GM19193 (cell line): ENCODE results near the gene RBMXL3.

ENCODE experiments used
- POLR2A ChIP-seq: IDR thresholded peaks from 4 replicates; pipeline ENCODE4 v1.6.1; 2011; ENCODE audit not compliant: insufficient read depth, insufficient read length; ENCODE audit errors: extremely low read depth

Gene RBMXL3

DNA sequence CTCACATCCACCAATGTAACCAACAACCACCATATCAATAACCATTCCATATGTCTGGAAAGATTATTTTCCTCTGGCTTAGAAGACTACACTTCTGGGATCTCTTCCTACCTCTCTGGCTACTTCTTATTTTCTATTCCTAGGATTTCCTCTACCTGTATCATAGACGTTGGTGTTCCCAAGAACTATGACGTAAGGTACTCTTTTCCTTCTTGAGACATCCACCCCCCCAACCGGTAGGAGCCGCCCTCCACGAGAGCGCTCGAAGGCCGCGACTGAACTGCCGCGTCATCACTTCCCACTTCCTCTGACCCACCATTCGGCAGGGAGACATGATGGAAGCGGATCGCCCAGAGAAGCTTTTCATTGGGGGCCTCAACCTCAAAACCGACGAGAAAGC lies at the start of gene RBMXL3:
TSS of gene RBMXL3 (plus strand) at position 301 of the 400 bp plus-strand sequence. CDS start at position 333, 32 bp downstream.
- no peak for TF ChIP-seq POLR2A

DNA sequence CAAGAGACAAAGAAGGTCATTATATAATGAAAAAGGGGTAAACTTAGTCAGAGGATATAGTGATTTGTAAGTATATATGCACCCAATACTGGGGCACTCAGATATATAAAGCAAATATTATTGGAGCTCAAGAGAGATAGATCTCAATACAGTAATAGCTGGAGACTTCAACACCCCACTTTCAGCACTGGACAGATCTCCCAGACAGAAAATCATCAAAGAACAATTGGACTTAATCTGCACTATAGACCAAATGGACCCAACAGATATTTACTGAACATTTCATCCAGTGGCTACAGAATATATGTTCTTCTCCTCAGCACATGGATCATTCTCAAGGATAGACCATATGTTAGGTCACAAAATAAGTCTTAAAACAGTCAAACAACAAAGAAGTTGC lies 47.2 kb upstream of the RBMXL3 start:
- no peak for TF ChIP-seq POLR2A

DNA sequence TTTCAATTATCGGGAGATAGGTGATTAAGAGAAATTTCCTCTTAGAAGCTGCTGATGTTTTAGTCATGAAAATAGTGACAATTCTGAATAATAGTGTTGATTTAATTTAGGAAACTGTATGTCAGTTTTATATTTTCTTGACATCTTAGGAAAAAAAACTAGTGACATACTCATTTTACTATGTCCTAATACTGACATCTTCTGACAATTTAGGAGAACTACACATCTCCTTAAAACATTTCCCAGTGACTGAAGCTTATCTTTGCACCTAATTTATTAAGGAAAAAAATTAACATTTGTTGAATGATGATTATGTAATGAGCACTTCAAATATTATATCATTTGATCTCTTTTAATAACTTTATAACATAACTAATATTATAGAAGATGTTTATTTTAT lies 42.0 kb upstream of the RBMXL3 start:
- TF ChIP-seq POLR2A = no peak

DNA sequence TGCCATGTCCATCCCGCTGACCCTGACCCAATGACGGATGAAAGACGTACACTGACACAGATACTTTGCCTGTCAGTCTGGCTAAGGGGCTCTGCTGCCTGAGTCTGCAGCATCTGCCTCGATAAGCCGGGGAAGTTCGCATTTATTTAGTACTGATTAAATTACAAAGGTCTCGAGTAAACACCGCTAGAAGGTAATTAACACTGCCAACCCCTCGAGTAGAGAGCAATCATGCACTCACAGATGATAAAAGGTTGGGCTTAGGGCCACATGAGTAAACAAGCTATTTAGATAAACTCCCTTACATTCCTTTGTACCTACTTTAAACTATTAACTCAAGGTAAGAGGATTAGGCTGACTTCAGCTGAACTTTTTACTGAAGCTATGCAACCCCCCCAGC lies 16.0 kb upstream of the RBMXL3 start:
- TF ChIP-seq POLR2A = no peak

DNA sequence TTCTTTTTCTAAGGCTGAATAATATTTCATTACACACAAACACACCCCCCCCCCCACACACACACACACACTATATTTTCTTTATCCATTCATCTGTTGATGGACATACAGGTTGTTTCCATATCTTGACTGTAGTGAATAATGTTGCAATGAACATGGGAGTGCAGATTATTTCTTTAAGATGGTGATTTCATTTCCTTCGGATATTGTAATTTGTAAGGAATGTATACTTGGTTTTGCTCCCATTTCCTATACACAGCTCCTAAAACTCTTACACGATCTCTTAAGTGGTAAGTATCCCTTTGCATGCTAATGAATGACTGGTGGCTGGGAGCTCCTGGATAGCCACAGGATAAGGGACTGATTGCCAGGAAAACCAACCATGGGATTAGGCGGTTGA lies 14.7 kb upstream of the RBMXL3 start:
- TF ChIP-seq POLR2A = no peak

DNA sequence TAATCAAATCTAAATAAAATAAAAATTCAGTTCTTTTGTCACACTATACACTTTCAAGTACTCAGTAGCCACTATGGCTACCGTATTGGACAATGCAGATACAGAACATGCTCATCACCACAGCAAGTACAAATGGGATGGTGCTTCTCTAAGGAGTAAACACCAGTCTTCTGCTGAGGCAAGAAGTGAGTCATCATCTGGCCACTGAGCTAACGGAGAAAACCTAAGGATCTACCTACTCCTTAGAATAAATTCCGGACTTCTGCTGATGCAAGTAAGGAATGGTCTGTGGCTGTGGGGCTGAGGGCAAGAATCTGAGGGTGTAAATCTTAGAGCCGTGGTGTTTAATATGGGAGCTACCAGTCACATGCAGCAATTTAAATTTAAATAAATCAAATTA lies 11.3 kb upstream of the RBMXL3 start:
- no peak for TF ChIP-seq POLR2A

DNA sequence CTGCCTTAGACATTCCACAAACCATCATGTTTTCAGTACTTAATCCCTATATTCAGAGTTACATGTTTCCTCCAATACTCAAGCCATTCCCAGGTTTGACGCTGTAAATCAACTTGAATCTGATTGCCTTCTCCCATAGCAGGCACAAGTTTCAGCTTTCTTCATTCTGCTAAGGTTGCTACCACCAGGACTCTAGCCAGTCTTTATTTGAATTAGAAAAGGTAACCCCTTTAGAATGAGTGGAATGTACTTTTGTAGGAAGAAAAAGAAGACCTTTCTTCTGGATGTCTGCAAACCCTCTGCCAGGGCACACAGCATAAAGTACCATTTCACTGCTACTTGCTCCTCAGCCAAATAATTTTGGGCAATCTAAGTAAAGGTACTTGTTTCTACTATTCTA lies 10.7 kb upstream of the RBMXL3 start:
- TF ChIP-seq POLR2A = no peak

DNA sequence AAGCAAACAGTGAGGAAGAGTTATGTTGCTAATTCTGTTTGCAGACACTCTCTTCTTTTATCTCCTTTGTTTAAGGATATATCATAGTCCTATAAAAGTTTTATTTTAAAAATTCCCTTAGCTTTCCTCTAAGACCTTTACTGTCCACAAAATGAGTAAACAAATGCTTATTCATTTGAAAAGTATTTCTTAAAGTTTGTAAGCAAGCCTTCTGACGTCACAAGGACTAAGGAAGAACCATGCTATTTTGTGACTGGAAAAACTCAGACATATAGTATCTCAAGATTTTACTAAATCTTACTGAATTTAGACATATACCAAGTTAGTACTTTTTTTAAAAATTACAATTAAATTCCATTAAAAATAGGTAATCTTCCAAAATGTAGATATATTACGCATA lies 5.2 kb upstream of the RBMXL3 start:
- no peak for TF ChIP-seq POLR2A

DNA sequence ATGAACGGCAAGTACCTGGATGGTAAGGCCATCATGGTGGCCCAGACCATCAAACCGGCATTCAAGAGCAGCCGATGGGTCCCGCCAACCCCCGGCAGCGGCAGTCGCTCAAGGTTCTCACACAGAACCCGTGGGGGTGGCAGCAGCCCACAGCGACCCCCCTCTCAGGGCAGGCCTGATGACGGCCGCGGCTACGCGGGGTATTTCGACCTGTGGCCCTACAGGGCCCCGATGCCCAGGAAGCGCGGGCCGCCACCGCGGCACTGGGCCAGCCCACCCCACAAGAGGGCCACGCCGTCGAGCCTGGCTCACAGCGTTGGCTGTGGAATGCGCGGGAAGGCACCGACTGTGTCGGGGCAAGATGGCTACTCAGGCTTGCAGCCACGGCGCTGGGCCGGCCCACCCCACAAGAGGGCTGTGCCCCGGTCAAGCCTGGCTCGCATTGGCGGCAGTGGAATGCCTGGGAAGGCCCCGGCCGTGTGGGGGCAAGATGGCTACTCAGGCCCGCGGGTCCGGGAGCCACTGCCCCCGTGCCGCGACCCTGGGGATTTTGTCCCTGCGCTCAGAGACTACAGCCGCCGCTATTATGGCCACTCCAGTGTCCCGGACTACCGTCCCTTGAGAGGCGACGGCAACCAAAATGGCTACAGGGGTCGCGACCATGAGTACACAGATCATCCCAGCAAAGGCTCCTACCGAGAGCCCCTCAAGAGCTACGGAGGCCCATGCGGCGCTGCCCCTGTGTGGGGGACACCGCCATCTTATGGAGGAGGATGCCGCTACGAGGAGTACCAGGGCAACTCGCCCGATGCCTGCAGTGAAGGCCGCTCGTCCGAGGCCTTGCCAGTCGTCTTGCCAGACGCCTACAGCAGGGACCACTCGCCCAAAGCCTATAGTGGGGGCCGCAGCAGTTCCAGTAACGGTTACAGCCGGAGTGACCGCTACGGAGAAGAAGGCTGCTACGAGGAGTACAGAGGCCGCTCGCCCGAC lies 731 bp downstream of the RBMXL3 start:
- no peak for TF ChIP-seq POLR2A

DNA sequence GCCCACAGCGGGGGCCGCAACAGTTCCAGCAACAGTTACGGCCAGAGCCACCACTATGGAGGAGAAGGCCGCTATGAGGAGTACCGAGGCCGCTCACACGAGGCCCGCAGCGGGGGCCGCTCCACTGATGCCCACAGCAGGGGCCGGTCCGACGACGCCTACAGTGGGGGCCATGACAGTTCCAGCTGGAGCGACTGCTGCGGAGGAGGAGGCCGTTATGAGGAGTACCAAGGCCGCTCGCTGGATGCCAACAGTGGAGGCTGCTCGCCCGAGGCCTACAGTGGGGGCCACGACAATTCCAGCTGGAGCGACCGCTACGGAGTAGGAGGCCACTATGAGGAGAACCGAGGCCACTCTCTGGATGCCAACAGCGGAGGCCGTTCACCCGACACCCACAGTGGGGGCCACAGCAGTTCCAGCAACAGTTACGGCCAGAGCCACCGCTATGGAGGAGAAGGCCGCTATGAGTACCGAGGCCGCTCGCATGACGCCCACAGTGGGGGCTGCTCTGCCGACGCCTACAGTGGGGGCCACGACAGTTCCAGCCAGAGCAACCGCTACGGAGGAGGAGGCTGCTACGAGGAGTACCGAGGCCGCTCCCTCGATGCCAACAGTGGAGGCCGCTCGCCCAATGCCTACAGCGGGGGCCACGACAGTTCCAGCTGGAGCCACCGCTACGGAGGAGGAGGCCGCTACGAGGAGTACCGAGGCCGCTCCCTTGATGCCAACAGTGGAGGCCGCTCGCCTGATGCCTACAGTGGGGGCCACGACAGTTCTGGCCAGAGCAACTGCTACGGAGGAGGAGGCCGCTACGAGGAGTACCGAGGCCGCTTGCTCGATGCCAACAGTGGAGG lies 1.7 kb downstream of the RBMXL3 start:
- no peak for TF ChIP-seq POLR2A

DNA sequence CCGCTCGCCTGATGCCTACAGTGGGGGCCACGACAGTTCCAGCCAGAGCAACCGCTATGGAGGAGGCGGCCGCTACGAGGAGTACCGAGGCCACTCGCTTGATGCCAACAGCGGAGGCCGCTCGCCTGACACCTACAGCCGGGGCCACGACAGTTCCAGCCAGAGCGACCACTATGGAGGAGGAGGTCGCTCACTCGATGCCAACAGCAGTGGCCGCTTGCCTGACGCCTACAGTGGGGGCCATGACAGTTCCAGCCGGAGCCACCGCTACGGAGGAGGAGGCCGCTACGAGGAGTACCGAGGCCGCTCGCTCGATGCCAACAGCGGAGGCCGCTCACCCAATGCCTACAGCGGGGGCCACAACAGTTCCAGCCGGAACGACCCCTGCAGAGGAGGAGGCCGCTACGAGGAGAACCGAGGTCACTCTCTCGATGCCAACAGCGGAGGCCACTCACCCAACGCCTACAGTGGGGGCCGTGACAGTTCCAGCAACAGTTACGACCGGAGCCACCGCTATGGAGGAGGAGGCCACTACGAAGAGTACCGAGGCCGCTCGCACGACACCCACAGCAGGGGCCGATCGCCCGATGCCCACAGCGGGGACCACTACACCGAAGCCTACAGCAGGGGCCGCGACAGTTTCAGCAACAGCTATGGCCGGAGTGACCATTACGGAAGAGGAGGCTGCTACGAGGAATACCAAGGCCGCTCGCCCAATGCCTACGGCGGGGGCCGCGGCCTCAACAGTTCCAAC lies 2.5 kb downstream of the RBMXL3 start:
- TF ChIP-seq POLR2A = no peak

DNA sequence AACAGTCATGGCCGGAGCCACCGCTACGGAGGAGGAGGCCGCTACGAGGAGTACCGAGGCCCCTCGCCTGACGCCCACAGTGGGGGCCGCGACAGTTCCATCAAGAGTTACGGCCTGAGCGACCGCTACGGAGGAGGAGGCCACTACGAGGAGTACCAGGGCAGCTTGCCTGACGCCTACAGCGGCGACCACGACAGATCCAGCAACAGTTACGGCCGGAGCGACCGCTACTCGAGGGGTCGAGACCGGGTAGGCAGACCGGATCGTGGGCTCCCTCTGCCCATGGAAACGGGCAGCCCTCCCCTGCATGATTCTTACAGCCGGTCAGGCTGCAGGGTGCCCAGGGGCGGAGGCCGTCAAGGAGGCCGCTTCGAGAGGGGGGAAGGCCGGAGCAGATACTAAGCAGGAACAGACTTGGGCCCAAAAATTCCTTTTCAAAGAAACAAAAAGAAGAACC lies 3.1 kb downstream of the RBMXL3 start:
- TF ChIP-seq POLR2A = no peak

DNA sequence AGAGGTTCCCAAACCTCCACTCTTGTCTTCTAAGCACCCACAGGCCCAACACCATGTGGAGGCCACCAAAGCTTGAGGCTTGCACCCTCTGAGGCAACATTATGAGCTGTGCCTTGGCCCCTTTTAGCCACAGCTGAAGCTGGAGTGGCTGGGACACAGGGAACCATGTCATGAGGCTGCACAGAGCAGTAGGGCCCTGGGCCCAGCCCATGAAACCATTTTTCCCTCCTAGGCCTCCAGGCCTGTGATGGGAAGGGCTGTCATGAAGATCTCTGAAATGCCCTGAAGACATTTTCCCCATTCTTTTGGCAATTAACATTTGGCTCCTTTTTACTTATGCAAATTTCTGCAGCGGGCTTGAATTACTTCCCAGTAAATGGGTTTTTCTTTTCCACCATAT lies 14.8 kb downstream of the RBMXL3 start:
- TF ChIP-seq POLR2A = no peak

DNA sequence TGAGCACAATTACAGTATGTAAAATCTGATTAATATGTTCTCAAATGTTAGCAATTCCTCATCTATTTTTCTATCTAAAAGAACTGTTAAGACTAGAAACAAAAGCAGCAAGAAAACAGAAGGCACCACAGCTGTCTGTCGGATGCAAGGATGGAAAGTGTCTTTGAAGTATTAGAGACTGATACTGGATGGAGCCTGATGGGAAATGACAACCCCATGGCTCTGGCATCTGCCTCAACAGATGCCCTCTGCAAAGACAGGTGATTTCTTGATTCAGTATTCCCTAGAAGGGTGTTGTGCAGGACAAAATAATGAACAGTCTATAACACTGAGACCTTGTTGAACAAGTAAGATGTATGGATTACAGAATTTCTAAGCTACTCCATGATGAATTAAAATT lies 24.9 kb downstream of the RBMXL3 start:
- no peak for TF ChIP-seq POLR2A

DNA sequence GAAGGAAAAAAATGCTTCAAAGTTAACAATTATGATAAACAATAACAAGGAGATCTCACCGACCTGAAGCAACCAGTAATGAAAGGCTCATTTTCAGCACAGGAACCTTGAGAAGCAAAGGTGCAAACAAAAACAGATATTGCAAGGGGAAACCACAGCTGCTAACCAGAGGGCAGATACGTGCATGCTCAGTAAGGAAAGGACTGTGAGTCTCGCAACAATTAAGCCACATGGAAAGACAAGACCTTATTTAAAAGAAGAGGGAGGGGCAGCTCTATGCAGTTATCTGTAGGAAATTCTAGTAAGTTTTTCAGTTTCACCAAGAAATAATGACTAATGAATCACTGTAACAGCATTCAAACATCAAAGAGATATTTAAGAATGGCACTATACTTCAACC lies 25.4 kb downstream of the RBMXL3 start:
- no peak for TF ChIP-seq POLR2A
